Cardiac fibroblast (primary cell): ENCODE data around the gene B4GALT5.

ENCODE experiments used
- DNase-seq, 2 donors: peaks; one replicate each; pipeline versions ENCODE4 v3.0.0 to v3.0.0-alpha.2; 2010; ENCODE audit warnings: low read depth in 2 of 2
- H3K4me3 ChIP-seq, 2 donors: replicated peaks in 1 of 2; 1 replicate in 1 of 2; 2 replicates in 1 of 2; pipeline ENCODE4 v1.5.1; 2011; ENCODE audit warnings: low read depth in 2 of 2, low read length in 2 of 2, mild to moderate bottlenecking in 2 of 2, moderate library complexity in 1 of 2
- CTCF ChIP-seq: IDR thresholded peaks from one replicate; pipeline ENCODE4 v1.5.1; 2011; ENCODE audit warnings: low read depth, mild to moderate bottlenecking, low read length, inconsistent platforms

The B4GALT5 gene

DNA sequence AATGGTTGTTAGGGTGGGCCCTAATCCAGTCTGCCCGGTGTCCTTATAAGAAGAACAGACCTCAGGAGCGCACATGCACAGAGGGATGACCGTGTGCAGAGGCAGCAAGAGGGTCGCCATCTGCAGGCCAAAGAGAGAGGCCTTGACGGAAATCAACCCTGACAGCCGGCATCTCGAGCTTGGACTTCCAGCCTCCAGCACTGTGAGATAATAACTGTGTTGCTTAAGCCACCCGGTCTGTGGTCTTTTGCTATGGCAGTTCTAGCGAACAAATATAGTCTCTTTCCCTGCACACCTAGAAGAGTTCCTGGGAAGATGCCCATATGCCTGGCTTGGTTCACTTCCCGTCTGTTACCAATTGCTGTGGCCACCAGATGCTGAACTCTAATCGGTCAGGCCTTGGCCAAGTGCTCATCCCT, 110.5 kb downstream of the B4GALT5 start:
- no peak overlapping the region for H3K4me3 ChIP-seq
- DNase-seq = peak; percentile 44 to 71

GRCh38 chr20:49602345-49603208, 111.1 kb downstream of the B4GALT5 start:
- H3K4me3 ChIP-seq = no peak overlapping the region
- no peak for DNase-seq
- TF ChIP-seq CTCF = no peak

More for the DNA sequence above, 110.5 kb downstream of the B4GALT5 start:
- peak; percentile 47 for TF ChIP-seq CTCF

DNA sequence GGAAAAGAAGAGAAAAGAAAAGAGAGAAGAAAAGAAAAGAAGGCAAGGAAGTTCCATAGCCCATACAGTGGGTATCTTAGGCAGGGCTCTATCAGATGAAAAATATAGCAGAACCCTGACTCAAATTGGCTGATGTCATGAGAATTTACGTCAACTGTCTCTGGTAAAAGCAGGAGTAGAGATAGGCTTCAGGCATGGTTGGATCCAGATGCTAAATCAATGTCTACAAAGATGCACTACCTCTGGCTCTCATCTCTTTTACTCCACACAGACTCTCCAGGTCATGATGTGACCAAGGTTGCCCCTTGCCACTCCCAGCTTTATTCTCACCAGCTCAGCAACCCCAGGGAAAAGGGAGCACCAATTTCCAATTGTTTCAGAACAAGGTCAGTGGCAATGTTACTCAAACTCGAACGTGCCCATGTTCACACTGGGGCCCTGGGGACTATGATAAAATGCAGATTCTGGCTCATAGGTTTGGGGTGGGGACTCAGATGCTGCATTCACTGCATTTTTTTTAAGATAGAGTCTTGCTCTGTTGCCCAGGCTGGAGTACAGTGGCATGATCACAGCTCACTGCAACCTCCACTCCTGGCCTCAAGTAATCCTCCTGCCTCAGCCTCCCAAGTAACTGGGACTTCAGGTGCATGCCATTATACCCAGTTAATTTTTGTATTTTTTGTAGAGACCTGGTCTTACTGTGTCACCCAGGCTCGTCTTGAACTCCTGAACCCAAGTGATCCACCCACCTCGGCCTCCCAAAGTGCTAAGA, 112.3 kb downstream of the B4GALT5 start:
- DNase-seq = no peak
- no peak overlapping the region for H3K4me3 ChIP-seq
- no peak for TF ChIP-seq CTCF

GRCh38 chr20:49599746-49600113, 113.9 kb downstream of the B4GALT5 start:
- no peak for DNase-seq
- no peak overlapping the region for H3K4me3 ChIP-seq
- no peak for TF ChIP-seq CTCF

DNA sequence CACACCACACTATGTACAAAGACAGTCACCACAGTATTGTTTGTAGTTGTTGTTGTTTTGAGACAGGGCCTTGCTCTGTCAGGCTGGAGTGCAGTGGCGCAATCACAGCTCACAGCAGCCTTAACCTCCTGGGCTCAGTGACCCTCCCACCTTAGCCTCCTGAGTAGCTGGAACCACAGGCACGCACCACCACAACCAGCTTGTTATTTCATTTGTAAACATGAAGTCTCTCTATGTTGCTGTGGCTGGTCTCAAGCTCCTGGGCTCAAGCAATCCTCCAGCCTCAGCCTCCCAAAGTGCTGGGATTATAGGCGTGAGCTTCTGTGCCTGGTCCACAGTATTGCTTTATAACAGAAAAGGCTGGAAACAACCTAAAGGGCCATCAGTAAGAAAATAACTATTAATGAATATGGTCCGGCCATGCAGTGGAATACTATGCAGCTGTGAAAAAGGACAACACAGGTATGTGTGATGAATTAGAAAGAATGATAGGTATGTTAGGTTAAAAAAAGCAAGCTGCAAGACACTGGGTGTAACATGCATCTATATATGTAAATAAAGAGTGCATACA, 115.8 kb downstream of the B4GALT5 start:
- no peak for TF ChIP-seq CTCF
- DNase-seq = no peak
- H3K4me3 ChIP-seq = no peak overlapping the region

DNA sequence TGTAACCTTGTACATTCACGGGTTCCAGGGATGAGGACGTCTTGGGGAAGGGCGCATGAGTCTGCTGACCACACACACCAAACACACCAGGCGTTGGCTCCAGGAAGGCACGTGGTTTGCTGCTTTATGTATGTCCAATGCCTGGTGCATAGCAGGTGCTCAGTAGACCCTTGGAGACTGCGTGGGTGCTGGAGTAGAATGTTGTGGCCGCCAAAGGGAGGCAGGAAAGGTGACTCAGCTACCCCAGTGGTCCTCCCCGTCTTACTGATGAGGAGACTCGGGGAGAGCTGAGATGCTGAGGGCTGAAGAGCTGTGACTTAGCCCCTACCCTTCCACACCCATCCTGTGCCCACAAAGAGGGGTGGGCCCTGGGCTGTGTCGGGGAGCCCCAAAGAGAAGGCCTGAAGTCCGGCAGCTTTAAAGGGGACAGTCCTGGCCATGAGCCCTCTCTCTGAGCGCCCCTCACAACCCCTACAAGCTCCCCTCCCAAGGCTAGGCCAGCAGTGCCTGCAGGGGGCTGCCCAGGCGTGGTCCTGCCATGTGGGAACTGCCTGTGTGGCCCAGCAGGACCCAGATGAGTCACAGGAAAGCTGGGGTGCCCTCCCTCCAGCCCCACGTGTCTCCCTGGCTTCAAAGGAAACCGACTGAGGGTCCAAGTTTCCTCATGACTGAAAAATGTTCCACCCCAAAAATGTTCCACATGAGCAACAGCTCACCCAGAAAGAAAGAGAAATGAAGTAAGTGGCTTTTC, 117.7 kb downstream of the B4GALT5 start:
- TF ChIP-seq CTCF = no peak
- H3K4me3 ChIP-seq = no peak overlapping the region
- DNase-seq = peak; percentile 34 to 51
